Measurements from ENCODE around the gene KCNK5.

KCNK5 gene

GRCh38 chr6:39260456-39260855 is 31.2 kb upstream of the KCNK5 start:
- TF ChIP-seq CTCF (IDR thresholded peaks at IDR 0.05; ENCODE audit: low read length, missing control alignments) = no peak
- DNase-seq (ENCODE audit: low read depth) = no peak
- H3K4me3 ChIP-seq (replicated peaks; ENCODE audit: low read depth, low read length) = no peak overlapping the region

GRCh38 chr6:39256294-39256940 is 27.1 kb upstream of the KCNK5 start:
- DNase-seq (ENCODE audit: low read depth) = no peak
- H3K4me3 ChIP-seq (replicated peaks; ENCODE audit: low read depth, low read length) = no peak overlapping the region
- TF ChIP-seq CTCF (IDR thresholded peaks at IDR 0.05; ENCODE audit: low read length, missing control alignments) = no peak

- no peak for DNase-seq (ENCODE audit: low read depth)
- no peak for TF ChIP-seq CTCF (IDR thresholded peaks at IDR 0.05; ENCODE audit: low read length, missing control alignments)
- H3K4me3 ChIP-seq (replicated peaks; ENCODE audit: low read depth, low read length) = no peak overlapping the region
Measured at GRCh38 chr6:39254999-39255535, 25.8 kb upstream of the KCNK5 start.

GRCh38 chr6:39251406-39251805 is 22.1 kb upstream of the KCNK5 start:
- DNase-seq (ENCODE audit: low read depth) = no peak
- no peak overlapping the region for H3K4me3 ChIP-seq (replicated peaks; ENCODE audit: low read depth, low read length)
- no peak for TF ChIP-seq CTCF (IDR thresholded peaks at IDR 0.05; ENCODE audit: low read length, missing control alignments)

GRCh38 chr6:39250507-39250906 is 21.2 kb upstream of the KCNK5 start:
- no peak overlapping the region for H3K4me3 ChIP-seq (replicated peaks; ENCODE audit: low read depth, low read length)
- TF ChIP-seq CTCF (IDR thresholded peaks at IDR 0.05; ENCODE audit: low read length, missing control alignments) = no peak
- DNase-seq (ENCODE audit: low read depth) = no peak

- DNase-seq (ENCODE audit: low read depth) = no peak
- no peak overlapping the region for H3K4me3 ChIP-seq (replicated peaks; ENCODE audit: low read depth, low read length)
- no peak for TF ChIP-seq CTCF (IDR thresholded peaks at IDR 0.05; ENCODE audit: low read length, missing control alignments)
Measured at GRCh38 chr6:39249278-39249677, 20.0 kb upstream of the KCNK5 start.

GRCh38 chr6:39247667-39248194 is 18.5 kb upstream of the KCNK5 start:
- no peak for DNase-seq (ENCODE audit: low read depth)
- TF ChIP-seq CTCF (IDR thresholded peaks at IDR 0.05; ENCODE audit: low read length, missing control alignments) = no peak
- H3K4me3 ChIP-seq (replicated peaks; ENCODE audit: low read depth, low read length) = no peak overlapping the region

All from fibroblast of pulmonary artery (primary cell).